ENCODE results near the gene PRG3.

Gene PRG3

GRCh38 chr11:57410287-57410686 is 29.3 kb upstream of the PRG3 start:
- no peak for DNase-seq (ENCODE audit: low spot score)
- CTCF ChIA-PET: no interaction called here
- H3K27ac ChIP-seq: no peak overlapping the region
- POLR2A ChIA-PET (ENCODE audit: low non-redundant PET): no interaction called here
- TF ChIP-seq CTCF (conservative IDR thresholded peaks at IDR 0.05; ENCODE audit: low read depth): no peak

GRCh38 chr11:57409321-57410100 is 28.6 kb upstream of the PRG3 start:
- CTCF ChIA-PET: no interaction called here
- H3K27ac ChIP-seq: peak overlapping the region; percentile 41
- TF ChIP-seq CTCF (conservative IDR thresholded peaks at IDR 0.05; ENCODE audit: low read depth): no peak
- no peak for DNase-seq (ENCODE audit: low spot score)
- POLR2A ChIA-PET (ENCODE audit: low non-redundant PET): no interaction called here

GRCh38 chr11:57408771-57409170 is 27.8 kb upstream of the PRG3 start:
- CTCF ChIA-PET: interaction anchor here (0.6 kb wide), 1 partner anchor 1085 kb away, joined by 4 read pairs; no protein-coding TSS in a partner anchor
- no peak for TF ChIP-seq CTCF (conservative IDR thresholded peaks at IDR 0.05; ENCODE audit: low read depth)
- POLR2A ChIA-PET (ENCODE audit: low non-redundant PET): no interaction called here
- no peak for DNase-seq (ENCODE audit: low spot score)
- H3K27ac ChIP-seq: peak overlapping the region; percentile 41

- ChIA-PET POLR2A (ENCODE audit: low non-redundant PET) (no interaction called here), CTCF (interaction anchor here (0.6 kb wide), 1 partner anchor 1085 kb away, joined by 4 read pairs; no protein-coding TSS in a partner anchor)
- TF ChIP-seq CTCF (conservative IDR thresholded peaks at IDR 0.05; ENCODE audit: low read depth): no peak
- DNase-seq (ENCODE audit: low spot score): no peak
- H3K27ac ChIP-seq: peak overlapping the region; percentile 41
These were observed 27.1 kb upstream of the PRG3 start for GRCh38 chr11:57407941-57408475.

GRCh38 chr11:57407010-57407920 is 26.3 kb upstream of the PRG3 start:
- TF ChIP-seq CTCF (conservative IDR thresholded peaks at IDR 0.05; ENCODE audit: low read depth): no peak
- no peak for DNase-seq (ENCODE audit: low spot score)
- ChIA-PET POLR2A (ENCODE audit: low non-redundant PET) (no interaction called here), CTCF (interaction anchor here (0.6 kb wide), 1 partner anchor 55 kb away, joined by 4 read pairs; no protein-coding TSS in a partner anchor)
- peak overlapping the region; percentile 51 for H3K27ac ChIP-seq

GRCh38 chr11:57406337-57406904 is 25.5 kb upstream of the PRG3 start:
- TF ChIP-seq CTCF (conservative IDR thresholded peaks at IDR 0.05; ENCODE audit: low read depth): no peak
- CTCF ChIA-PET: no interaction called here
- H3K27ac ChIP-seq: peak overlapping the region; percentile 51
- POLR2A ChIA-PET (ENCODE audit: low non-redundant PET): no interaction called here
- DNase-seq (ENCODE audit: low spot score): no peak

Data from RWPE1 (cell line).